ENCODE data around the gene KDELR1. TPM values are rescaled to one million over a fixed set of nuclear protein-coding genes. Genes with fewer than 3 reads are reported as not detected.

Gene KDELR1
- total and polyA plus RNA-seq, 2 of the 13 experiments (the other 11 are each of a cell fraction or from before 2014, with no cell fraction given), result 134 to 185 TPM

DNA sequence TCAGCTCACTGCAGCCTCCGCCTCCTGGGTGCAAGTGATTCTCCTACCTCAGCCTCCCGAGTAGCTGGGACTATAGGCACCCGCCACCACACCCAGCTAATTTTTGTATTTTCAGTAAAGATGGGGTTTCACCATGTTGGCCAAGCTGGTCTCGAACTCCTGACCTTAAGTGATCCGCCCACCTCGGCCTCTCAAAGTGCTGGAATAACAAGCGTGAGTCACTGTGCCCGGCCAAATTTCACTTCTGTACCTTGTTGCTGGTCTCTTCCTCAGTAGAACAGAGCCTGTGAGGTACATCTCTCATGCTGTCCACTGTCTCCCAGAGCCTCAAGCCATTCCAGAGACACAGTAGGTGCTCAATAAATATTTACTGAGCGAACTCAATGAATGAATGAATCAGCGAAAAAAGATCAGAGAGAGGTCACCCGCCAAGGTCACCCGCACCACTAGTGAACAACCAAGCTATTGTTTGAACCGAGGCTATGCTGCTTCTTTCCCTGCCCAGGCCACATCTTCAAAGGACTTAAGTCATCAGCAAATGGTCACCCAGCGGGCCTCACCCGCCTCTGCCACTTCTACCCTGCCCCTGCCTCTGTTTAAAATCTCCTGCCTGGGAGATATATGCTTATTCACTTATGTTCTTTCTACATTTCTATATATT, 36.9 kb downstream of the KDELR1 start (continued):
- TF ChIP-seq, protein P1, sequence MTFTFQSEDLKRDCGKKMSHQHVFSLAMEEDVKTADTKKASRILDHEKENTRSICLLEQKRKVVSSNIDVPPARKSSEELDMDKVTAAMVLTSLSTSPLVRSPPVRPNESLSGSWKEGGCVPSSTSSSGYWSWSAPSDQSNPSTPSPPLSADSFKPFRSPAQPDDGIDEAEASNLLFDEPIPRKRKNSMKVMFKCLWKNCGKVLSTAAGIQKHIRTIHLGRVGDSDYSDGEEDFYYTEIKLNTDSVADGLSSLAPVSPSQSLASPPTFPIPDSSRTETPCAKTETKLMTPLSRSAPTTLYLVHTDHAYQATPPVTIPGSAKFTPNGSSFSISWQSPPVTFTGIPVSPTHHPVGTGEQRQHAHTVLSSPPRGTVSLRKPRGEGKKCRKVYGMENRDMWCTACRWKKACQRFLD (CRISPR knock-in tag; IDR thresholded peaks at IDR 0.05; ENCODE audit: borderline replicate concordance), result no peak
- TF ChIP-seq, protein P2, sequence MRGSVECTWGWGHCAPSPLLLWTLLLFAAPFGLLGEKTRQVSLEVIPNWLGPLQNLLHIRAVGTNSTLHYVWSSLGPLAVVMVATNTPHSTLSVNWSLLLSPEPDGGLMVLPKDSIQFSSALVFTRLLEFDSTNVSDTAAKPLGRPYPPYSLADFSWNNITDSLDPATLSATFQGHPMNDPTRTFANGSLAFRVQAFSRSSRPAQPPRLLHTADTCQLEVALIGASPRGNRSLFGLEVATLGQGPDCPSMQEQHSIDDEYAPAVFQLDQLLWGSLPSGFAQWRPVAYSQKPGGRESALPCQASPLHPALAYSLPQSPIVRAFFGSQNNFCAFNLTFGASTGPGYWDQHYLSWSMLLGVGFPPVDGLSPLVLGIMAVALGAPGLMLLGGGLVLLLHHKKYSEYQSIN (CRISPR knock-in tag; IDR thresholded peaks at IDR 0.05; ENCODE audit: borderline replicate concordance), result no peak
- TF ChIP-seq ZC3H4 (CRISPR knock-in tag; IDR thresholded peaks at IDR 0.05; ENCODE audit: borderline replicate concordance) (no peak), ONECUT2 (CRISPR knock-in tag; IDR thresholded peaks at IDR 0.05) (peak; percentile 12; the same call in 1 of the 2 replicates), ZIK1 (CRISPR knock-in tag; IDR thresholded peaks at IDR 0.05; ENCODE audit: borderline replicate concordance, low read depth) (no peak), WIZ (CRISPR knock-in tag; IDR thresholded peaks at IDR 0.05) (no peak), BRD4 (CRISPR knock-in tag; IDR thresholded peaks at IDR 0.05) (no peak), SSRP1 (CRISPR knock-in tag; IDR thresholded peaks at IDR 0.05) (peak; percentile 76; the same call in 1 of the 2 replicates), ZNF777 (CRISPR knock-in tag; IDR thresholded peaks at IDR 0.05) (no peak), POLR2AphosphoS2 (IDR thresholded peaks at IDR 0.05; ENCODE audit: low read depth, low read length) (no peak), ZNF839 (CRISPR knock-in tag; IDR thresholded peaks at IDR 0.05; ENCODE audit: borderline replicate concordance) (no peak), ZNF282 (IDR thresholded peaks at IDR 0.05; ENCODE audit: partially characterized antibody) (no peak), CREB1 (IDR thresholded peaks at IDR 0.05) (0 out of 2 replicates have a peak, but pooled peaks have one; percentile 23), CREB1 (CRISPR knock-in tag; IDR thresholded peaks at IDR 0.05) (peak; percentile 83), KAT8 (CRISPR knock-in tag; IDR thresholded peaks at IDR 0.05) (peak; percentile 68), NFIB (CRISPR knock-in tag; IDR thresholded peaks at IDR 0.05; ENCODE audit: borderline replicate concordance) (no peak), RFX5 (IDR thresholded peaks at IDR 0.05; ENCODE audit: low read depth, low read length) (peak; percentile 7; the same call in 1 of the 2 replicates), KMT2B (CRISPR knock-in tag; IDR thresholded peaks at IDR 0.05) (no peak), TOE1 (CRISPR knock-in tag; IDR thresholded peaks at IDR 0.05) (no peak), SRF (IDR thresholded peaks at IDR 0.05; ENCODE audit: low read depth, low read length) (no peak), ZNF296 (CRISPR knock-in tag; conservative IDR thresholded peaks at IDR 0.05) (no peak), ZNF543 (CRISPR knock-in tag; IDR thresholded peaks at IDR 0.05) (peak; percentile 44; the same call in 1 of the 2 replicates), KDM5B (CRISPR knock-in tag; IDR thresholded peaks at IDR 0.05; ENCODE audit: borderline replicate concordance) (no peak), SNRNP70 (IDR thresholded peaks at IDR 0.05; ENCODE audit: low read depth, low read length) (no peak), DPF2 (CRISPR knock-in tag; IDR thresholded peaks at IDR 0.05; ENCODE audit: borderline replicate concordance, low read depth) (peak; percentile 90), TCF12 (IDR thresholded peaks at IDR 0.05) (no peak), TCF12 (CRISPR knock-in tag; IDR thresholded peaks at IDR 0.05) (peak; percentile 51; the same call in 1 of the 2 replicates), SMC3 (IDR thresholded peaks at IDR 0.05; ENCODE audit: low read length) (no peak)
- TF ChIP-seq, protein P3, sequence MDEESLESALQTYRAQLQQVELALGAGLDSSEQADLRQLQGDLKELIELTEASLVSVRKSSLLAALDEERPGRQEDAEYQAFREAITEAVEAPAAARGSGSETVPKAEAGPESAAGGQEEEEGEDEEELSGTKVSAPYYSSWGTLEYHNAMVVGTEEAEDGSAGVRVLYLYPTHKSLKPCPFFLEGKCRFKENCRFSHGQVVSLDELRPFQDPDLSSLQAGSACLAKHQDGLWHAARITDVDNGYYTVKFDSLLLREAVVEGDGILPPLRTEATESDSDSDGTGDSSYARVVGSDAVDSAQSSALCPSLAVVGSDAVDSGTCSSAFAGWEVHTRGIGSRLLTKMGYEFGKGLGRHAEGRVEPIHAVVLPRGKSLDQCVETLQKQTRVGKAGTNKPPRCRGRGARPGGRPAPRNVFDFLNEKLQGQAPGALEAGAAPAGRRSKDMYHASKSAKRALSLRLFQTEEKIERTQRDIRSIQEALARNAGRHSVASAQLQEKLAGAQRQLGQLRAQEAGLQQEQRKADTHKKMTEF (CRISPR knock-in tag; IDR thresholded peaks at IDR 0.05), result peak; percentile 95
- TF ChIP-seq, protein P4, sequence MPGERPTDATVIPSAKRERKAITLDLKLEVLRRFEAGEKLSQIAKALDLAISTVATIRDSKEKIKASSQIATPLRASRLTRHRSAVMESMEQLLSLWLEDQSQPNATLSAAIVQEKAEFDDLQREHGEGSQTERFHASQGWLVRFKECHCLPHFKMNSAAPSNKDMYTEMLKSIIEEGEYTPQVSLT (CRISPR knock-in tag; IDR thresholded peaks at IDR 0.05; ENCODE audit: borderline replicate concordance, low read depth), result no peak

Measured in HepG2 (cell line).